Measurements from ENCODE around the gene C19orf44. TPM values are rescaled to one million over a fixed set of nuclear protein-coding genes. Genes with fewer than 3 reads are reported as not detected.
A peak's percentile ranks its signal among the peaks of the same experiment; 100 is the strongest.
"Not testable (repeated sequence)": the region's sequence is repeated elsewhere in the genome, so short reads cannot be mapped to it uniquely, and the experiment has no call there.

C19orf44 gene
- total RNA-seq, 1 donor from 2014 or later, result 5.3 TPM

DNA sequence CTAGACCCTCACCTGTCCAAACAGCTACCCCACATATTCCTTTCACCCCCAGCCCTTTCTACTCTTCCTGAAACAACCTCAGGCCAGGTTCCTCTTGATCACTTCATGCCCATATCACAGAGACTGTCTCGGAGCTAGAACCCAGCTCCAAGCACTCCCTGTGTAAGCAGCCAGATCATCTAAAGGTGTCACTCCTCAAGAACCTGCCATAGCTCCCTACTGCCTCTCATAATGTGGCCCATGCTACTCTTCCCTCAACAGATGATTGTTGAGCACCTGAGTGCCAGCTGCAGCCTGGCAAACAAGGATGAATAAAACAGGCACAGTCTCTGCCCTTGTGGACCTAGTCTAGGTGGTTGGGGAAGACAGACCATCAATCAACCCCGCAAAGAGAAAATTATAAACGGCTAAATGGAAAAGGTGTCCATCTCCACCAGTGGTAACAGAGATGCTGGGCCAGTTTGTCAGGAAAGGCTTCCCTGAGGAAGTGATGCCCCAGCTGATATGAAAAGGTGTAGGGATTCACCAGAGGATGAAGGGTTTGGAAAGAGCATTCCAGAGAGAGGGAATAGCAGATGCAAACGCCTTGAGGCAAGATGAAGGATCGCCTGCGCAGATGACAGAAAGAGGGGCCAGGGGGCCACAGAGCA is 32.7 kb upstream of the C19orf44 start:
- DNase-seq (ENCODE audit: extremely low spot score, unreplicated experiment), result no peak
- TF ChIP-seq, protein P1, sequence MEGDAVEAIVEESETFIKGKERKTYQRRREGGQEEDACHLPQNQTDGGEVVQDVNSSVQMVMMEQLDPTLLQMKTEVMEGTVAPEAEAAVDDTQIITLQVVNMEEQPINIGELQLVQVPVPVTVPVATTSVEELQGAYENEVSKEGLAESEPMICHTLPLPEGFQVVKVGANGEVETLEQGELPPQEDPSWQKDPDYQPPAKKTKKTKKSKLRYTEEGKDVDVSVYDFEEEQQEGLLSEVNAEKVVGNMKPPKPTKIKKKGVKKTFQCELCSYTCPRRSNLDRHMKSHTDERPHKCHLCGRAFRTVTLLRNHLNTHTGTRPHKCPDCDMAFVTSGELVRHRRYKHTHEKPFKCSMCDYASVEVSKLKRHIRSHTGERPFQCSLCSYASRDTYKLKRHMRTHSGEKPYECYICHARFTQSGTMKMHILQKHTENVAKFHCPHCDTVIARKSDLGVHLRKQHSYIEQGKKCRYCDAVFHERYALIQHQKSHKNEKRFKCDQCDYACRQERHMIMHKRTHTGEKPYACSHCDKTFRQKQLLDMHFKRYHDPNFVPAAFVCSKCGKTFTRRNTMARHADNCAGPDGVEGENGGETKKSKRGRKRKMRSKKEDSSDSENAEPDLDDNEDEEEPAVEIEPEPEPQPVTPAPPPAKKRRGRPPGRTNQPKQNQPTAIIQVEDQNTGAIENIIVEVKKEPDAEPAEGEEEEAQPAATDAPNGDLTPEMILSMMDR (IDR thresholded peaks at IDR 0.05), result no peak
- Mint-ChIP-seq H3K27me3 (ENCODE audit: unreplicated experiment) (no peaks in the 10 kb centered on the region), H3K36me3 (ENCODE audit: unreplicated experiment) (no peaks in the 10 kb centered on the region), H3K4me1 (ENCODE audit: unreplicated experiment) (peaks cover 43% of the 10 kb centered on the region), H3K9me3 (ENCODE audit: unreplicated experiment) (no peaks in the 10 kb centered on the region), H3K27ac (ENCODE audit: unreplicated experiment) (peak overlapping the region; percentile 61), H3K4me3 (ENCODE audit: unreplicated experiment) (no peak overlapping the region)

GRCh38 chr19:16463991-16464575 is 32.1 kb upstream of the C19orf44 start:
- Mint-ChIP-seq H3K36me3 (ENCODE audit: unreplicated experiment) (no peaks in the 10 kb centered on the region), H3K27ac (ENCODE audit: unreplicated experiment) (peak overlapping the region; percentile 63), H3K9me3 (ENCODE audit: unreplicated experiment) (no peaks in the 10 kb centered on the region), H3K4me1 (ENCODE audit: unreplicated experiment) (peaks cover 44% of the 10 kb centered on the region), H3K4me3 (ENCODE audit: unreplicated experiment) (no peak overlapping the region), H3K27me3 (ENCODE audit: unreplicated experiment) (no peaks in the 10 kb centered on the region)
- DNase-seq (ENCODE audit: extremely low spot score, unreplicated experiment), result no peak
- TF ChIP-seq, protein P1 (IDR thresholded peaks at IDR 0.05), result no peak

GRCh38 chr19:16465239-16465638 is 31.0 kb upstream of the C19orf44 start:
- no peak for DNase-seq (ENCODE audit: extremely low spot score, unreplicated experiment)
- Mint-ChIP-seq H3K4me1 (ENCODE audit: unreplicated experiment) (peaks cover 49% of the 10 kb centered on the region), H3K36me3 (ENCODE audit: unreplicated experiment) (no peaks in the 10 kb centered on the region), H3K4me3 (ENCODE audit: unreplicated experiment) (no peak overlapping the region), H3K27ac (ENCODE audit: unreplicated experiment) (no peak overlapping the region), H3K27me3 (ENCODE audit: unreplicated experiment) (no peaks in the 10 kb centered on the region), H3K9me3 (ENCODE audit: unreplicated experiment) (no peaks in the 10 kb centered on the region)
- TF ChIP-seq, protein P1 (IDR thresholded peaks at IDR 0.05), result no peak

- not testable (repeated sequence) for H3K9me3 Mint-ChIP-seq (ENCODE audit: unreplicated experiment); H3K4me3 Mint-ChIP-seq (ENCODE audit: unreplicated experiment); H3K27me3 Mint-ChIP-seq (ENCODE audit: unreplicated experiment); H3K27ac Mint-ChIP-seq (ENCODE audit: unreplicated experiment); H3K36me3 Mint-ChIP-seq (ENCODE audit: unreplicated experiment); DNase-seq (ENCODE audit: extremely low spot score, unreplicated experiment)
- peaks cover 52% of the 10 kb centered on the region for H3K4me1 Mint-ChIP-seq (ENCODE audit: unreplicated experiment)
These were observed 29.3 kb upstream of the C19orf44 start for GRCh38 chr19:16466802-16467427.

DNA sequence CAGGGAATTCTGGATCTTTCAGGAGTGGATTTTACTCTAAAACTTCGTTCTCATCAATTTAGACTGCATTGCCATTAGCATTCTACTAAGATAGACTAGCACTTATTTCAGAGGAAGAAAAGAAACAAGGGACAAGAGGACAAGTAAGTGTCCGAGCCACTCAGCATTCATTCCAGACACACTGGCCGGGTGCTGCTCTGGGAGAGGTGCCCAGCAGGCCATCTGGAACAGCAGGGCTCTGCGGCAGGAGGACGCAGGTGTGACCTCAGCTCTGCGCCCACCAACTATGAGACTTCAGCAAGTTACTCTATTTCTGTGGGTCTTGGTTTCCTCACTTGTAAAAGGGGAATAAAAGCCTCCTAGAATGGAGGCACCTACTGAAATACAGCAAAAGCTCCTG is 28.6 kb upstream of the C19orf44 start:
- H3K4me3 Mint-ChIP-seq (ENCODE audit: unreplicated experiment), result no peak overlapping the region
- H3K4me1 Mint-ChIP-seq (ENCODE audit: unreplicated experiment), result peaks cover 51% of the 10 kb centered on the region
- DNase-seq (ENCODE audit: extremely low spot score, unreplicated experiment), result no peak
- H3K27me3 Mint-ChIP-seq (ENCODE audit: unreplicated experiment), result no peaks in the 10 kb centered on the region
- H3K36me3 Mint-ChIP-seq (ENCODE audit: unreplicated experiment), result no peaks in the 10 kb centered on the region
- TF ChIP-seq, protein P1 (IDR thresholded peaks at IDR 0.05), result no peak
- H3K9me3 Mint-ChIP-seq (ENCODE audit: unreplicated experiment), result no peaks in the 10 kb centered on the region
- peak overlapping the region; percentile 36 for H3K27ac Mint-ChIP-seq (ENCODE audit: unreplicated experiment)
